DOHH2 (cell line): ENCODE results near the gene TMEM255B.
"Not testable (repeated sequence)": the region's sequence is repeated elsewhere in the genome, so short reads cannot be mapped to it uniquely, and the experiment has no call there.

Experiments used
- CTCF ChIP-seq: fragments of 200-600 bp; sonication (generic); IDR thresholded peaks from one replicate; pipeline ENCODE4 v1.5.1; 2014; ENCODE audit warnings: antibody characterized with exemption, mild to moderate bottlenecking, low read depth, low read length; ENCODE audit not compliant: poor library complexity, severe bottlenecking
- EZH2phosphoT487 ChIP-seq: fragments of 200-600 bp; sonication (generic); IDR thresholded peaks from 2 replicates; pipeline ENCODE4 v1.6.1; 2017; ENCODE audit warnings: borderline replicate concordance, mild to moderate bottlenecking, antibody characterized with exemption, low read length, moderate library complexity, mixed read lengths

- TF ChIP-seq CTCF, EZH2phosphoT487: not testable (repeated sequence)
Observed at GRCh38 chr13:113752211-113752986, 6.6 kb upstream of the TMEM255B start.
